HepG2 (cell line): ENCODE data around the gene CYB5D1. TPM values are rescaled to one million over a fixed set of nuclear protein-coding genes. Genes with fewer than 3 reads are reported as not detected.

Experiments
- CHCHD3 ChIP-seq: sonication (generic); formaldehyde crosslinking; IDR thresholded peaks from 2 replicates; pipeline ENCODE4 v1.8.0; 2022; ENCODE audit warnings: mild to moderate bottlenecking, missing genetic modification reagents, moderate library complexity
- ELF4 ChIP-seq: sonication (generic); formaldehyde crosslinking; IDR thresholded peaks from 2 replicates; pipeline ENCODE4 v1.5.0; 2020; ENCODE audit warnings: missing genetic modification reagents, mild to moderate bottlenecking, moderate library complexity, borderline replicate concordance
- GATA4 ChIP-seq: sonication (generic); IDR thresholded peaks from 2 replicates; pipeline ENCODE4 v1.6.1; 2016; ENCODE audit warnings: antibody characterized with exemption, low read depth, borderline replicate concordance
- KDM3A ChIP-seq: IDR thresholded peaks from 2 replicates; pipeline ENCODE4 v1.6.1; 2018; ENCODE audit warnings: low read depth, missing compliant biosample characterization
- KLF16 ChIP-seq, 2 experiments: sonication (generic) in 1 of 2; formaldehyde crosslinking in 1 of 2; IDR thresholded peaks; 2 replicates each; pipeline versions ENCODE4 v1.6.1 to v1.8.0; 2016 to 2023; ENCODE audit warnings: missing genetic modification reagents in 2 of 2, missing compliant biosample characterization in 1 of 2
- MXD4 ChIP-seq: IDR thresholded peaks from 2 replicates; pipeline ENCODE4 v1.6.1; 2016; ENCODE audit warnings: mild to moderate bottlenecking, missing biosample characterization, missing genetic modification reagents
- NFAT5 ChIP-seq: sonication (generic); formaldehyde crosslinking; IDR thresholded peaks from 2 replicates; pipeline ENCODE4 v1.4.0; 2020; ENCODE audit warnings: missing genetic modification reagents
- PAXIP1 ChIP-seq: sonication (generic); formaldehyde crosslinking; conservative IDR thresholded peaks from 2 replicates; pipeline ENCODE4 v1.4.0; 2020; ENCODE audit warnings: mild to moderate bottlenecking, missing genetic modification reagents, moderate library complexity
- RAD21 ChIP-seq: fragments of 450-650 bp; formaldehyde crosslinking; IDR thresholded peaks from 2 replicates; pipeline ENCODE4 v1.5.0; 2020; ENCODE audit warnings: mild to moderate bottlenecking
- RXRA ChIP-seq: sonication (generic); formaldehyde crosslinking; IDR thresholded peaks from 2 replicates; pipeline ENCODE4 v1.5.1; 2020; ENCODE audit warnings: missing genetic modification reagents
- SIX4 ChIP-seq: sonication (generic); formaldehyde crosslinking; IDR thresholded peaks from 2 replicates; pipeline ENCODE4 v1.4.0; 2020; ENCODE audit warnings: missing genetic modification reagents
- ZNF230 ChIP-seq: sonication (generic); formaldehyde crosslinking; IDR thresholded peaks from 2 replicates; pipeline ENCODE4 v1.4.0; 2020; ENCODE audit warnings: mild to moderate bottlenecking, missing genetic modification reagents
- ZNF263 ChIP-seq: sonication (generic); formaldehyde crosslinking; IDR thresholded peaks from 2 replicates; pipeline ENCODE4 v1.4.0; 2020; ENCODE audit warnings: missing genetic modification reagents
- ZNF547 ChIP-seq: sonication (generic); formaldehyde crosslinking; IDR thresholded peaks from 2 replicates; pipeline ENCODE4 v1.5.1; 2020; ENCODE audit warnings: mild to moderate bottlenecking, missing genetic modification reagents
- ZNF556 ChIP-seq: sonication (generic); formaldehyde crosslinking; IDR thresholded peaks from 2 replicates; pipeline ENCODE4 v1.4.0; 2020; ENCODE audit warnings: mild to moderate bottlenecking, missing genetic modification reagents, borderline replicate concordance
- ZNF770 ChIP-seq: sonication (generic); formaldehyde crosslinking; IDR thresholded peaks from 2 replicates; pipeline ENCODE4 v1.5.0; 2020; ENCODE audit warnings: mild to moderate bottlenecking, missing genetic modification reagents
- ZNF788 ChIP-seq: sonication (generic); formaldehyde crosslinking; IDR thresholded peaks from 2 replicates; pipeline ENCODE4 v1.5.0; 2020; ENCODE audit warnings: mild to moderate bottlenecking, missing genetic modification reagents, borderline replicate concordance
- polyA plus RNA-seq, 8 experiments: library from polyadenylated mRNA; depleted of rRNA in 3 of 8; stranded (reverse) in 7 of 8; unstranded in 1 of 8; fragments of >200 nt; fragmentation: Illumina TruSeq in 4 of 8; extraction: Trizol in 4 of 8; gene quantifications; 2 replicates each; pipeline versions ENCODE4 v1.2.1 to v1.2.3, GENCODE V29; 2011 to 2016; ENCODE audit warnings: low read depth in 4 of 8, missing spikeins in 1 of 8, mixed read lengths in 1 of 8; ENCODE audit not compliant: insufficient read depth in 1 of 8
- total RNA-seq, 5 experiments: library from RNA; depleted of rRNA; stranded (reverse); fragments of >200 nt; fragmentation: Illumina TruSeq; extraction: Trizol; gene quantifications; 2 replicates each; pipeline ENCODE4 v1.2.3, GENCODE V29; 2016; ENCODE audit warnings: low read depth in 1 of 5

Gene CYB5D1
- total and polyA plus RNA-seq, 2 of the 13 experiments (the other 11 are each of a cell fraction or from before 2014, with no cell fraction given) = 8.9 to 17.0 TPM

GRCh38 chr17:7887482-7888183 lies 29.8 kb downstream of the CYB5D1 start (continued):
- TF ChIP-seq PAXIP1 (CRISPR knock-in tag) (peak; percentile 55), ZNF770 (CRISPR knock-in tag) (peak; percentile 18; the same call in 1 of the 2 replicates), GATA4 (no peak), KLF16 (CRISPR knock-in tag; IDR thresholded peaks at IDR 0.05) (peak in 1 of 2 experiments; percentile 64; a peak in 1 of 4 replicates), KDM3A (CRISPR knock-in tag) (0 out of 2 replicates have a peak, but pooled peaks have one; percentile 30), ZNF547 (CRISPR knock-in tag) (peak; percentile 82), ZNF263 (CRISPR knock-in tag) (peak; percentile 86), ZNF230 (no peak), CHCHD3 (CRISPR knock-in tag) (no peak), ELF4 (no peak), SIX4 (CRISPR knock-in tag) (no peak), NFAT5 (CRISPR knock-in tag) (no peak), RXRA (CRISPR knock-in tag) (peak; percentile 83), ZNF556 (0 out of 2 replicates have a peak, but pooled peaks have one; percentile 42), RAD21 (CRISPR knock-in tag) (no peak), MXD4 (CRISPR knock-in tag) (peak; percentile 55; the same call in 1 of the 2 replicates), ZNF788 (CRISPR knock-in tag) (0 out of 2 replicates have a peak, but pooled peaks have one; percentile 56)
